ES-I3 (cell line): ENCODE measurements around the gene BACH1.

Experiments
- H3K36me3 ChIP-seq: 2 replicates; pipeline ENCODE4 v1.6.1; 2013; ENCODE audit warnings: mild to moderate bottlenecking, low read length, control low read depth, moderate library complexity; ENCODE audit not compliant: insufficient read depth
- H3K4me1 ChIP-seq: 2 replicates; pipeline ENCODE4 v1.6.1; 2013; ENCODE audit warnings: mild to moderate bottlenecking, control low read depth, low read length; ENCODE audit not compliant: insufficient read depth
- H3K9ac ChIP-seq: 2 replicates; pipeline ENCODE4 v1.6.1; 2013; ENCODE audit warnings: low read depth, mild to moderate bottlenecking, low read length, moderate library complexity
- H3K9me3 ChIP-seq: 2 replicates; pipeline ENCODE4 v1.6.1; 2013; ENCODE audit warnings: mild to moderate bottlenecking, low read length, moderate library complexity; ENCODE audit not compliant: control insufficient read depth, insufficient read depth

The BACH1 gene

DNA sequence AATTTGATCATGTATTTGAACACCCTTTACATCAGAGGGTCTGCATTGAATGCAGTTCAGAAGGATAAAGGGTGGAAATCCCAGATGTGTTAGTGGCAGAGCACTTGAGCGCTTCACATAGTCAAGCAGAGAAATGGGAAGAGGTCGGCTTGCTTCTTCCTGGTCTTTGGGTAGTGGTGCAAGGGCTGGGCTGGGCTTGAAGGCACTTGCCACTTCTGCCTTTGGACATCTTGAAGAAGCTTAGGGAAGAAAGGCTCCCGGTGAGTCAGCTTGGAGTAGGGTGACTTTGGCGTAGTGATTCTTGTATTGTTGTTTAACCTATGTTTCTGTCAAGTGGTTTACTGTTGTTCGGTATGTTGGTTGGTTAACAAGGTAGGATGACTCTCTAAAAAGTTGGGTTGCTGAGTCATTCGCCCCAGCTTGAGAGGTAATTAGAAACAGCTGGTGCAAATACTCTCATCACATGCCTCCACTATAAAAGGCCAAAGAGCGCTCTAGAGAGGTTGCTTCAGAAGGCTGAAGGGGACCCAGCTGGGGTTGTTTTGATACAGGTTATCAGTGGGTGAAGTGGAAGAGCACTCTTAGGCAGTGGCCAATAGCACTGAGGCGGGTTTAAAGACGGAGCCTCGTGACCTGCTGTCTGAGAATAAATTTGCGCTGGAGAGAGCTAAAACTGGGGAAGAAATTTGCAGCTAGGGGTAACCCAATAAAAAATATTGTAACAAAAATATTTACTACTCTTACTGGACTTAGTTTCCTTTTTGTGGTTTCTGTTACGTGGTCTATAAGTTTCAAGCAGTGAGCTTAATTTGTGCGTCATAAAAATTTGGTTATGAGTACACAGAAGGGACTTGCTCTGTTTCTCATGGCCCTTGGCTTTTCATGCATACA lies 1.4 kb downstream of the BACH1 start:
- Histone ChIP-seq H3K9me3 (0 out of 2 replicates have a peak, but pooled peaks cover 2% of the 10 kb centered on the region), H3K36me3 (no peaks in the 10 kb centered on the region), H3K9ac (peak overlapping the region; percentile 72), H3K4me1 (peaks cover 29% of the 10 kb centered on the region)

DNA sequence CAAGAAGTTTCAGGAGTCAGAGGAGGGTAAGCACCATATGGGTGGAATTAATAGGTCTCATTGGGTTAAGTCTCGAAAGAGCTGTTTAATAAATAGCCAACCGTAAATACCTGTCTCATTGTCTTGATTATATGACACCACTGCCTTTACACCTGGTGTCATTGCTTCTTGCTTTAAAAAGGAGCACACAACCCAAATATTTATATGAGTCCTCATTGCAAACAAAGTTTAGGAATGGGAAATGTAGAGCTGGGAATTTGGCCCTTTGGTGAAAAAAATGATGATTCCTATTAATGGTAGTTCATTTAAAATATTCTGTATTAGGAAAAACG lies 2.1 kb downstream of the BACH1 start:
- Histone ChIP-seq H3K36me3 (no peaks in the 10 kb centered on the region), H3K9me3 (0 out of 2 replicates have a peak, but pooled peaks cover 2% of the 10 kb centered on the region), H3K9ac (peak overlapping the region; percentile 72; the same call in 1 of the 2 replicates), H3K4me1 (peaks cover 29% of the 10 kb centered on the region)

DNA sequence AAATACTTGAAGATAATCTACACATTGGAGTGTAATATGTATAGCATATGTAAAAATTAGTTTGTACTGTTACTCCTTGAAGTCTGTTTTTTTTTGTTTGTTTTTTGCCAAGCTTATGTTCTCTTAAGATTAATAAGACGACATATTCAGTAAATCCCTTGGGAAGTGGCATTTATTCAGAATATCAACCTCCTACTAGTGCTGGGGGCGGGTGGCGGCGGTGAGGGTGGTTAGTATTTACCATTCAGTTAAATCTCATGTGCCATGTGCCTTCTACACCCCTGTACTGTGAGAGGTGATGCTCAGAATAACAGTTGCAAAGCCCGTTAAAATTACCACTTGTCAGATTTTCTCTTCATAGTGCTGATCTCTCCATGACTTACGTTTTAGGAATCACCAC lies 3.0 kb downstream of the BACH1 start:
- H3K4me1 ChIP-seq = peaks cover 34% of the 10 kb centered on the region
- no peaks in the 10 kb centered on the region for H3K9me3 ChIP-seq
- no peaks in the 10 kb centered on the region for H3K36me3 ChIP-seq
- H3K9ac ChIP-seq = no peak overlapping the region

DNA sequence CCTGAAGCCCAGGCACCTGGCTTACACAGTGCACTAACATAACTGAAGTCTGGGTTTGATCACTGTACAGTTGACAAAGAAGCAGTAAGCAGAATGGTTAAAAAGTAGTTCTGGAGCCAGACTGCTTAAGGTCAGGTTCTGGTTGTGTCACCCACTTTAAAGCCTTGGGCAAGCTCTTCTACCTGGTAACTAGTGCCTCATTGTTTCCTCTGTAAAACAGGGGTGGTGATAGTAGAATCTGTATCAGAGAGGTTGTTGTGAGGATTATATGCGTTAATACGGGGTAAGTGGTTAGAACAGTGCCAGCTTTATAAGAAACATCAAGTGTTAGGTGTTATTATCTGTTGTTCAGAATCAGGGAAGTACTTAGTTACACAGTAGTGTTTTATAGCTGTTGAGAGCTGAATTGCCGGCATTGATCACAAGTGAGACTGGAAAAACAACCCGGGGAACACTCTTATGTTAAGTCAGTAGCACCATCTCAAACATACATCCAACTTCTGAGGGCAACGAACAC lies 3.7 kb downstream of the BACH1 start:
- no peaks in the 10 kb centered on the region for H3K9me3 ChIP-seq
- H3K36me3 ChIP-seq = no peaks in the 10 kb centered on the region
- no peak overlapping the region for H3K9ac ChIP-seq
- H3K4me1 ChIP-seq = peaks cover 34% of the 10 kb centered on the region

DNA sequence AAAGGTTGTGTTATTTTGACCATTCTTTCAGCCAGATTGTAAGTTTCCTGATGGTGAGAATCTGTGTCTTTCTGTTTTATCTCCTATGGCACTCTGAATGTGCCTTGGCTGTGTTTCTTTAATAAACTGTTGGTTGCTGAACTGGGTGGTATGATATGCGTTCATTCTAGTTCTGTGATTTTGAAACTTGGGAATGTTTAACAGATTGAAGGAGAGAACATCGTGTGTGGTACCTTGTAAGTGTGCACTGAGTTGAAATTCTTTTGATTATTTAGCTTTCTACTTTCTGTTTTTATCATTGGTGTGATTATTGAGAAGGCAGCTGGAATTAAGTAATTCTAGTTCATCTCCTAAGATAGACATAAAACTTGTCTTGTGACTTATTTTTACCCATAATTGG lies 4.6 kb downstream of the BACH1 start:
- Histone ChIP-seq H3K9ac (no peak overlapping the region), H3K4me1 (peaks cover 34% of the 10 kb centered on the region), H3K36me3 (no peaks in the 10 kb centered on the region), H3K9me3 (no peaks in the 10 kb centered on the region)

DNA sequence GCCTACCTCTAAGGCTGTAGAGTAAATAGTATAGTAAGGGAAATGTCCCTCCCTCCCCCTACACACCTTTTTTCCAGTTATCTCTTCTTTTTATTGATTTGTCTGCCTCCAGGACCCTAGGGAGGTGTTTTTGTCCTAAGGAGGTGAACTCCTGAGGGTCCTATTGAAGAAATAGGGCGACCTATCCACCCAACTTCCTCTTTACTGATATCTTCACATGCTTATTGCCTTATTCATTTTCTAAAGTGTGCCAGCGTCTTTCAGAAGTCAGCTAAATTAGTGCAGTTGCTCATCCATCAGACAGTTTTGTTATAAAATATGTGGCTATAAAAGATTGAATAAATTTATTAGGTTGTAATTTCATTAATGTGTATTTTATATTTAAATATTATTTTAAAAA lies 5.9 kb downstream of the BACH1 start:
- Histone ChIP-seq H3K9me3 (no peaks in the 10 kb centered on the region), H3K36me3 (no peaks in the 10 kb centered on the region), H3K4me1 (peaks cover 34% of the 10 kb centered on the region), H3K9ac (no peak overlapping the region)

DNA sequence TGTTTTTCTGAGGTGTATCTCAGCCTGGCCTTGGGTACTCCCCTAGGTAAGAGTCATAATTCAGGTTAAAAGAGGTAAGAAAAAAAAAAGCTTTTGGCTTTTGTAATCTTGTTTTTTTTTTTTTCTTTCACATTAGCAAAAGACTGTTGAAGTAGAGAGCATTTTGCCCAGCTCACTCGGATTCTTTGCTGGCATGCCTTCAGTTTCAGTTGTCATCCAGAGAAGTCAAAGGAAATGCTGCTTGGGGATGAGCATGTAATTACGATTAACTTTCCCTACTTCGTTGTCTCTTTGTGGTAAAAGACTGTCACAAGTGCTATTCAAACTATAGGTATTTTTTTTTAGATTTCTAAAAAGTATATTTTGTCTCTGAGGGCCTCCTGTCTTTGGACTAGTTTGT lies 6.3 kb downstream of the BACH1 start:
- no peaks in the 10 kb centered on the region for H3K9me3 ChIP-seq
- H3K4me1 ChIP-seq = peaks cover 34% of the 10 kb centered on the region
- H3K36me3 ChIP-seq = no peaks in the 10 kb centered on the region
- H3K9ac ChIP-seq = no peak overlapping the region

DNA sequence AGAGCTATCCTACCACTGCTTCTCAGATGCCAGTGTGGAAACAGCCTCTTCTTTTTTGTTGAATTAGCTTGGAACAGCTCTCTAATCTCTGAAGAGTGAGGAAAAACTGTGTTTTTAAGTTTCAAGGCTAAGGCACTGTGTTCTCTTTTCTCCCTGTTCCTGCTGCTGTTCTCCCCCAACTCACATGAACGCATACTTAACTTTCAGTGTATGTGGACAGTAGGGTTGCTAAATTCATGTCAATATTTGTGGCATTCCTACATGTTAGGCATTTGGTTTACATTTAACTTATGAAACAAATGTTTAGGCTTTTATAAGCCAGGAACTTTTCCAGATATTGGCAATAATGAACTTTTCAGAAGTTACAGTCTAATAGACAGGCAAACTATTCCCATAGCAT lies 6.8 kb downstream of the BACH1 start:
- no peak overlapping the region for H3K9ac ChIP-seq
- peaks cover 33% of the 10 kb centered on the region for H3K4me1 ChIP-seq
- H3K36me3 ChIP-seq = no peaks in the 10 kb centered on the region
- H3K9me3 ChIP-seq = no peaks in the 10 kb centered on the region

DNA sequence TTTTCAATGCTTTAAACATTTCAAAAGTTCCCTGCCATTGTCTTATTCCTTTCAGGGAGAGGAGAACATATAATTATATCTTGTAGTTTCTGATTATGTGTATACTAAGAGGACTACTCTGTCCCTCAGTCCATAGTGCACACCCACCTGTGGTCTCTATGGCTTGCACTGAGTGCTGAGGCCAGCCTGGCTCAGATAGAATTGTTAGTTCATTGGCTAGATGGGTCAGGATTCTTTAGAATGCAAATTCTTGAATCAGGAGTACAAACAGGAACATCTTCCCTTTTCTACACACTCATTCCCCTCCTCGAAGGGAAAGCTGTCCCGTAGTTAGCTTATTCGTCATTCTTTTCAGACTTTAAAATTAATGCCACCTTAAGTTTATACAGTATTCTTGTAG lies 8.2 kb downstream of the BACH1 start:
- no peaks in the 10 kb centered on the region for H3K9me3 ChIP-seq
- H3K36me3 ChIP-seq = no peaks in the 10 kb centered on the region
- H3K9ac ChIP-seq = no peak overlapping the region
- H3K4me1 ChIP-seq = peaks cover 24% of the 10 kb centered on the region

DNA sequence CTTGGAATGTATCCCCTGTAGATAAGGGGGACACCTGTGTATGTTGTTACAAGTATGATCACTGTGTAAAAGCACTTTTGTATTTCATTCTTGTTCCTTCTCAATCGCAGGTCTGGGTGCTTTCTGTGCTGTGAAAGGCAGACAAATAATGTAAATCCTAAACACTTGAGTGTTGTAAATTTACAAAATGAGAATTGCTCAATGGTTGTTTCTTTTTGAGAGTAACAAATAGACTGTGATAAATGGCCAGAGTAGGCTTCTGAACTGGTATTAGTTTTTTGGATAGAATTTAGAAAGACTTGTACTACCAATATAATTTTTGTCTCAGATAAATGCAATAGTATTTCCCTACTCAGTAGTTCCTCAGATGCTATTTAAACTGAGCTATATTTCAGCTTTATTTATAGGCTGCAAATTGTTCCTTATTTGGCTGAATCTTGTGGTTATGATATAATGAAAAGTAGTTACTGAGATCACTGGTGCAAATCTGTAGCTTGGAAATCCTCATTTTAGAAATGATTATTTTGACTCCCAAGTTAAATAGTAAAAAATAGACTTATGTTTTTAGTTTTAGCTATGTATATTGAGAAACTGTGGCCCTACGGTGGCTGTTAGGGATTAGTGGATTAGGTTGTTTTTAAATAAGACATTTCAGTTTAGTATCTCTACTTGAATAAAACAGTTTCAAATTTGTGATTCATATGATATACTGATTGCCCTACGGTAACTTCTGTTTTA lies 9.2 kb downstream of the BACH1 start:
- Histone ChIP-seq H3K4me1 (peaks cover 15% of the 10 kb centered on the region), H3K9me3 (no peaks in the 10 kb centered on the region), H3K36me3 (no peaks in the 10 kb centered on the region), H3K9ac (no peak overlapping the region)

DNA sequence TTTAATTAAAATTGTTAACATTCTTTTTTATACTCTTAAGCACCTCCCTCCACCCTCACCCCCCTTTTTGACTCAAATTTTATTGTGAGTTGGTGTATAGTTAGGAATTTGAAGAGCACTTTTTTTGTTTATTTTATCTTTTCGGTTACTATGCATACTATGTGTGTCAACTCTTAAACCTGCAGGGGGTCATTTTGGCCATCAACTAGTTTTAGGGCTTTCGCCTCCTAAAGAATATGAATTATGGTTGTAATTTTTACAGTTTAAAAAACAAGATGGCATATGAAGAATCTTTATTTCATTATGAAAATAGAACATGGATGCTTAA lies 9.7 kb downstream of the BACH1 start:
- H3K36me3 ChIP-seq = no peaks in the 10 kb centered on the region
- H3K9me3 ChIP-seq = no peaks in the 10 kb centered on the region
- H3K4me1 ChIP-seq = peaks cover 9% of the 10 kb centered on the region
- H3K9ac ChIP-seq = no peak overlapping the region

DNA sequence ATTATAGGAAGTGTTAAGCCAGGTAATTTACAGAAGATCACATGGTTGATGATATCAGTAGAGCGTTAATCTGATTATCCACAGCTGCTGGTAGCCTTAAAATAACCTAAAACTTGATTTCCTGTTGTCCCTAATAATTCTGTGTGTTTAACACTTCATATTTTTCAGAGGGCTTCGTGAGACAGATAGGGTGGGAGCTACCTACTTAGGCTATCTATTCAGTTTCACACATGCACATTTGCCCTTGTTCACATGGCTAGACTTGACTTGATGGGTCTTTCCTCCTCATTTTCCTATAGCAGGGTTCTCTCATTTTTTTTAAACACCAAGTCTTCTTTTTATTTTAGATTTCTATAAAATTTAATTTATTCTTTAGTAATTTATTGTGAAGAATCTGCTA lies 11.0 kb downstream of the BACH1 start:
- H3K9ac ChIP-seq = no peak overlapping the region
- no peaks in the 10 kb centered on the region for H3K9me3 ChIP-seq
- no peaks in the 10 kb centered on the region for H3K36me3 ChIP-seq
- peaks cover 8% of the 10 kb centered on the region for H3K4me1 ChIP-seq

DNA sequence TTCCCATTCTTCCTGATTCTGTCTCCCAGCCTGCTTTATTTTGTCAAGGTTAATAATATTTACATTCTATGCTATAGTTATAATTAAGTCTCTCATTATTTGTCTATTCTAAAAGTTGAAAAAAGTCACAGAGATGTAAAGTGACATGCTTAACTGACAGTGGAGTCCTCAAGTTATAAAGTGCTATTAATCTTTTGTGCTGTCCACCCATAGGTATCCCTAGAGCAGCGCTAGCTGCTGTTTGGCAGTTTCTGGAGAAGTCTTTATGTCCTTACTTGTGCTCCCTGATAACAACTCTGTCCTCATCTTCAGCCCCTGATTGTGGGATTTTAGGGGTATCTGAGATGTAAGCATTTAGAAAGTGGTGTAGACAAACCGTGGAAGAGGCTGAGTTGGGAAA lies 13.1 kb downstream of the BACH1 start:
- Histone ChIP-seq H3K9ac (no peak overlapping the region), H3K4me1 (0 out of 2 replicates have a peak, but pooled peaks cover 2% of the 10 kb centered on the region), H3K36me3 (no peaks in the 10 kb centered on the region), H3K9me3 (no peaks in the 10 kb centered on the region)

DNA sequence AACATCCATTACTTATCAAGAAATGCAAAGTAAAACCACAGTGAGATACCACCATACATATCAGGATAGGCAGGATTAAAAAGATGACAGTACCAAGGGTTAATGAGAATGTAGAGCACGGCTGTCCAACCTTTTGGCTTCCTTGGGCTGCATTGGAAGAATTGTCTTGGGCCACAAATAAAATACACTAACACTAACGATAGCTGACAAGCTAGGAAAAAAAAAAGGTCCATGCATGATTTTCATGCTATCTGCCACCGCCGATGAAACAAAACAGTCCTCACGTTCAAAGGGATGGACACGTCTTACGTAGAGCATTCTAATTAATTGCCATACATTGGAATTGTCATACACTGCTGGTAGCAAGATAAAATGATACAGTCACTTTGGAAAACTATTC lies 14.3 kb downstream of the BACH1 start:
- Histone ChIP-seq H3K4me1 (0 out of 2 replicates have a peak, but pooled peaks cover 2% of the 10 kb centered on the region), H3K9me3 (no peaks in the 10 kb centered on the region), H3K36me3 (no peaks in the 10 kb centered on the region), H3K9ac (no peak overlapping the region)
